GM12875 (cell line): Measurements from ENCODE around the gene TAB2.

Experiments used
- H3K4me3 ChIP-seq: one replicate; pipeline ENCODE4 v1.5.1; 2011; ENCODE audit warnings: low read depth, low read length, control low read depth
- CTCF ChIP-seq: IDR thresholded peaks from 2 replicates; pipeline ENCODE4 v1.5.1; 2011; ENCODE audit warnings: low read depth, mild to moderate bottlenecking, control low read depth, inconsistent platforms, low read length, moderate library complexity, borderline replicate concordance; ENCODE audit not compliant: insufficient read depth

Gene TAB2

GRCh38 chr6:149446791-149447376, 129.4 kb downstream of the TAB2 start:
- no peak overlapping the region for H3K4me3 ChIP-seq
- TF ChIP-seq CTCF: no peak

- no peak for TF ChIP-seq CTCF
Observed at GRCh38 chr6:149448821-149449453, 131.4 kb downstream of the TAB2 start.

GRCh38 chr6:149449831-149450678, 132.5 kb downstream of the TAB2 start:
- no peak for TF ChIP-seq CTCF
- H3K4me3 ChIP-seq: no peak overlapping the region

More at GRCh38 chr6:149448821-149449453, 131.4 kb downstream of the TAB2 start:
- H3K4me3 ChIP-seq: no peak overlapping the region

- TF ChIP-seq CTCF: no peak
- H3K4me3 ChIP-seq: no peak overlapping the region
Observed at GRCh38 chr6:149450679-149451375, 133.3 kb downstream of the TAB2 start.

GRCh38 chr6:149451376-149452036, 134.0 kb downstream of the TAB2 start:
- no peak for TF ChIP-seq CTCF
- no peak overlapping the region for H3K4me3 ChIP-seq

- TF ChIP-seq CTCF: no peak
Observed at GRCh38 chr6:149452037-149452939, 134.8 kb downstream of the TAB2 start.

More at GRCh38 chr6:149452037-149452939, 134.8 kb downstream of the TAB2 start:
- no peak overlapping the region for H3K4me3 ChIP-seq
